BLaER1 treated with 17β-estradiol and CSF1 and Interleukin-3, amounts not matched to agents 10 nM and 100 nM (cell line): ENCODE measurements around the gene AMN.

Experiments used
- H3K27ac ChIP-seq, 11 experiments: shearing (Covaris generic); formaldehyde crosslinking; 2 replicates each; pipeline ENCODE4 v1.8.1; 2022
- H3K27me3 ChIP-seq, 11 experiments: shearing (Covaris generic); formaldehyde crosslinking; 2 replicates each; pipeline ENCODE4 v1.8.1; 2022
- H3K36me3 ChIP-seq, 11 experiments: shearing (Covaris generic); formaldehyde crosslinking; 2 replicates each; pipeline ENCODE4 v1.8.1; 2022
- H3K4me1 ChIP-seq, 10 experiments: shearing (Covaris generic); formaldehyde crosslinking; 2 replicates each; pipeline ENCODE4 v1.8.1; 2022
- H3K4me2 ChIP-seq, 11 experiments: shearing (Covaris generic); formaldehyde crosslinking; 2 replicates each; pipeline ENCODE4 v1.8.1; 2022
- H3K4me3 ChIP-seq, 10 experiments: shearing (Covaris generic); formaldehyde crosslinking; 2 replicates each; pipeline ENCODE4 v1.8.1; 2022
- H3K9ac ChIP-seq, 11 experiments: shearing (Covaris generic); formaldehyde crosslinking; 2 replicates each; pipeline ENCODE4 v1.8.1; 2022
- H3K9me3 ChIP-seq, 11 experiments: shearing (Covaris generic); formaldehyde crosslinking; replicated peaks in 1 of 11; 2 replicates each; pipeline ENCODE4 v1.8.1; 2022
- H4K20me1 ChIP-seq, 11 experiments: shearing (Covaris generic); formaldehyde crosslinking; 2 replicates each; pipeline ENCODE4 v1.8.1; 2022
- Cebpa-rat ChIP-seq, 11 experiments: shearing (Covaris generic); IDR thresholded peaks; 2 replicates each; pipeline ENCODE4 v1.8.1; 2022

Gene AMN

DNA sequence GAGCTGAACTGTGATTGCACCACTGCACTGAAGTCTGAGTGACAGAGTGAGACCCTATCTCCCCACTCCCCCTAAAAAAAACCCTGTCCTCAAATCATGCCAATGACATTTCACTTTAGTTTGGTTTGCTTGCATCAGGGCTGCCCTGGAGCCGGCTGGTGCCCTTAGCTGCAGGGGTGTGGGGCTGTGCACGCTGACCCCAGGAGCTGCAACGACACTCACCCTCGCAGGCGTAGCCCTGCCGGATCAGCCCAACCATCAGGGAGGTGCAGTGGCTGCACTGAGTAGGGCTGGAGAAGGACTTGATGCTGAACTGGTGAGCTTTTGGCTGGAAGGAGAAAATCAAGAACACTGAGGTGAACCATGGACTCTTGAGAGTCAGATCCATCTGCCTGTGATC lies 29.8 kb downstream of the AMN start:
- Histone ChIP-seq H3K4me3 (no peak overlapping the region), H3K27me3 (no peaks in the 10 kb centered on the region), H3K4me2 (peak overlapping the region in 2 of 11 experiments; percentile 24 to 43; a peak in 2 of 22 replicates), H3K36me3 (peaks cover 0 to 69% (median 14%) of the 10 kb centered on the region in 11 experiments; a peak in 11 of 22 replicates), H3K9ac (no peak overlapping the region), H3K9me3 (no peaks in the 10 kb centered on the region), H3K27ac (no peak overlapping the region), H4K20me1 (peaks cover 0 to 18% (median 0%) of the 10 kb centered on the region in 11 experiments; a peak in 3 of 22 replicates), H3K4me1 (peaks cover 19 to 57% (median 28%) of the 10 kb centered on the region in 10 experiments)
- no peak for TF ChIP-seq Cebpa-rat (IDR thresholded peaks at IDR 0.05)

DNA sequence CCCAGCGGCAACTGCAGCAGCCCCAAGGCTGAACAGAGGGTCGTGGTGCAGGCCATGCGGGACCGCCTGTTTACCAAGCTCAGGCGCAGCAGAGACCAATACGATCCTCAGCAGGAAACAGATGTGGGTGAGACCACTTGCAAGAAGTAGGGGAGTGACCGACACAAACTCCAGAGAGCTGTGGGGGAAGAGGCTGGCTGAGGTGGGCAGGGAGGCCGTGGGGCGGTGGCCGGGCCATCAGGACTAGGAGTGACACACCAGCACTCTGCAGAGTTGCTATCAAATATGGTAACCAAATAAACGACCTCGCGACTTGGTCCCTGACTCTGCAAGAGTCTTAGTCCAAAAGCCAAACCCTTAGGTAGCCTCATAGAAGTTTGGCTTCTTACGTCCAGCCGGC lies 30.6 kb downstream of the AMN start:
- no peaks in the 10 kb centered on the region for H3K27me3 ChIP-seq
- H3K4me3 ChIP-seq = no peak overlapping the region
- peaks cover 0 to 75% (median 14%) of the 10 kb centered on the region in 11 experiments; a peak in 15 of 22 replicates for H3K36me3 ChIP-seq
- no peak overlapping the region for H3K9ac ChIP-seq
- no peaks in the 10 kb centered on the region for H3K9me3 ChIP-seq
- H3K27ac ChIP-seq = no peak overlapping the region
- peak overlapping the region in 5 of 11 experiments; percentile 12 to 43 (median 24); a peak in 9 of 22 replicates for H3K4me2 ChIP-seq
- TF ChIP-seq Cebpa-rat (IDR thresholded peaks at IDR 0.05) = no peak
- H3K4me1 ChIP-seq = peaks cover 19 to 57% (median 28%) of the 10 kb centered on the region in 10 experiments
- H4K20me1 ChIP-seq = peaks cover 0 to 18% (median 0%) of the 10 kb centered on the region in 11 experiments; a peak in 3 of 22 replicates

DNA sequence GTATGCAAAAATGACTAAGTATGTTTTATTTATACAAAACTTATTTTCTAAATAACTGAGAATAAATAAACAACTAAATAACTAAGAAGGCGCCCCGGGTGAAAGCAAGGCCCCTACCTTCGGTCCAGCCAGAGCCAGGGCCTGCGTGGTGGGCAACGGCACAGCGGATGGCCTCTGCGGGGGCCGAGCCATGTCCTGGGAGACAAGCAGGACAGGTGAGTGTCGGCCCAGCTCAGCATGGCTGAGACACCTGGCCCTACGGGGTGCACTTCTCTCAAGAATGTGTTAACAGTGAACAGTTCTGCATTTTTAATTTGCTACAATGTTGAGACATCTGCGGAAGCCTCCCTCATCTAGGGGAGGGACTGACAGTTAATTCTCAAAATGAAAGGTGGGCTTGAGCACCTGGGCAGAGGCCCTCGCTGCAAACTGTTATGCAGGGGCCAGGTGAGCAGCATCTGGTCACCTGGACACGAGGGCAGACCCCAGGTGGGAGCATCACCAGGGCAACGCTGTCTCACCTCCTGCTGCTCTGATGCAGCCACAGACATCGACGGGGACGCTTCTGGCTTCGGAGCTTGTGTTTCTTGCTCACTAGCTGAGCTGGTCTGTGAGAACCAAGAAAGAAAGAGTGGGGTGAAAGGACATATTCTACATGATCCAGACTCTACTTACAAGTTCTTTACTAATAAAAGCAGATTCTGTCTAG lies 31.8 kb downstream of the AMN start:
- Histone ChIP-seq H3K4me1 (peaks cover 12 to 50% (median 21%) of the 10 kb centered on the region in 10 experiments), H3K4me2 (no peak overlapping the region)

DNA sequence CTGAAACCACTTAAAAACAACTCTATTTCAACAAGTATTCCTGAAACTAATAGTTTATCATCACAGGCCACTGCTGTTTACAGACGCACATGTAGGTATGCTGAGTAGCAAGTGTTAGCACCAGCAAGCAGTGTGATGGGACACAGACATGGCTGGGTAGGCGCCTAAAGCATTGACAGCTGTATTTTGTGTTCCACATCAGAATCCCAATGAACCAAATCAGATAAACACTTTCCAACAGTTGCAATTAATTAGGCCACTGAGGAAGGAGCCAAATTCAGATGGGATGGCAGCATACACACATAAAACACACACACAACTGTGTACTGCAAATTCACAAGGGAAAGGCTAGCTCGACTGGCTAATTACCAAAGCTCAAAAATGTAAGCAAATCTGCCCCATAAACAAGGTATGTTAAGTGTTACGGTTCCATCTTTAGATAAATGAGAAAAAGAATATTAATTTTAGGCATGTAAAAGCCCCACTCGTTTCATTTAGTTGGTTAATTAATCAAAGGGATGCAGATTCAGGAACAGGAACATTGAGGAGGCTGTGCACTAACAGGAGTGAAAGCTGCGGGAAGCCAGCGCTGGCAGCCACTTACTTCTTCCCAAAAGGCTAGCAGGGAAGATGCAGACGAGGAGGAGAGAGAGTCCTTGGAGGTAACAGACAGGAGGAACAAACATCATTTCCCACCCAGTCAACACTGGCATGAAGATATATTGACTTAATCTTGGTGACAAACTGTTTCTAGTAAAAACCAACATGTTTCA lies 33.4 kb downstream of the AMN start:
- Histone ChIP-seq H3K27ac (no peak overlapping the region), H3K4me2 (peak overlapping the region in 1 of 11 experiments; percentile 5; a peak in 1 of 22 replicates), H3K9me3 (no peaks in the 10 kb centered on the region), H3K4me3 (no peak overlapping the region), H4K20me1 (0 out of 22 replicates have a peak, but pooled peaks cover 0 to 2% (median 0%) of the 10 kb centered on the region in 11 experiments), H3K27me3 (no peaks in the 10 kb centered on the region), H3K4me1 (peaks cover 0 to 44% (median 9%) of the 10 kb centered on the region in 10 experiments; a peak in 10 of 20 replicates), H3K36me3 (peaks cover 0 to 88% (median 17%) of the 10 kb centered on the region in 11 experiments; a peak in 14 of 22 replicates), H3K9ac (no peak overlapping the region)
- TF ChIP-seq Cebpa-rat (IDR thresholded peaks at IDR 0.05) = no peak

More for the DNA sequence above, 31.8 kb downstream of the AMN start:
- Histone ChIP-seq H3K36me3 (peaks cover 0 to 83% (median 17%) of the 10 kb centered on the region in 11 experiments; a peak in 15 of 22 replicates), H3K27ac (no peak overlapping the region), H3K9ac (no peak overlapping the region), H3K9me3 (no peaks in the 10 kb centered on the region), H3K4me3 (no peak overlapping the region), H3K27me3 (no peaks in the 10 kb centered on the region), H4K20me1 (peaks cover 0 to 11% (median 0%) of the 10 kb centered on the region in 11 experiments; a peak in 3 of 22 replicates)
- no peak for TF ChIP-seq Cebpa-rat (IDR thresholded peaks at IDR 0.05)

DNA sequence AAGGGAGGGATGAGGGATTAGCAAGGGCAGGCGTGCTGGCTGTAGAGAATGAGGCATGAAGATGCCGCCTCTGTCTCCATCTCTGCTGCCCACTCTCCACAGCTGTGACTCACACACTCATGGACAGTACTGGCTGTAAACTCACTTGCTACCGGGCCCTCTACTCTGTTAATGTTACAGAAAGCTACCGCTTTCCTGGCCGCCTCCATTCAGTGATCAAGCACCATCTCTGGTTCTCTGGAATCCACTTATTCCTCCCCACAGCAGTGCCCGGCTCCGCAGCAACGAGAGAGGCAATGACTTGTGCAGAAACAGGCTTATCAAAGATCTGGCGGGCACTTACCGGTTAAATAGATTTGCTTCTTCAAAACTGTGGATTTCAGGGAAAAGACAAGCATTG lies 34.8 kb downstream of the AMN start:
- Histone ChIP-seq H3K4me1 (peaks cover 0 to 31% (median 9%) of the 10 kb centered on the region in 10 experiments; a peak in 9 of 20 replicates), H3K4me3 (no peak overlapping the region), H3K4me2 (no peak overlapping the region), H3K9ac (no peak overlapping the region), H3K27me3 (no peaks in the 10 kb centered on the region), H3K9me3 (no peaks in the 10 kb centered on the region), H4K20me1 (no peaks in the 10 kb centered on the region), H3K27ac (no peak overlapping the region), H3K36me3 (peaks cover 1 to 89% (median 17%) of the 10 kb centered on the region in 11 experiments; a peak in 15 of 22 replicates)
- no peak for TF ChIP-seq Cebpa-rat (IDR thresholded peaks at IDR 0.05)

DNA sequence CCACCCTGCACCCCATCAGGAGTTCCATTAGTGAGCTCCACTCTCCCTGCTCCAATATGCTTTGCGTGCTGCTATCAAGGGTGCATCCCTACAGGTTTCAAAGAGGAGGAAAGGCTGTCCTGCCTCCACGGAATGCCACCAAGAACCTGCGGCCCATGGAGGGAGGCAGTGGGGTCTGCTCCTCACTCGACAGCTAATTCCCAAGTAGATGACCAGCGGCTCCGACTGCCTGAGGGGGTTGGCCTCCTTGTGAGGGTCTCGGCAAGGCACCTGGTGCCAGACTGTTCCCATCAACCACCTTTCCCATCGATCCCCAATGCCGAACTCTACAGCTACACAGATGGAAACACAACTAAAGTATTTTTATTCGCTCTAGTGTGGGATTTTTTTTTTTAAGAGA lies 36.0 kb downstream of the AMN start:
- Histone ChIP-seq H3K4me2 (no peak overlapping the region), H3K36me3 (peaks cover 8 to 87% (median 18%) of the 10 kb centered on the region in 11 experiments; a peak in 15 of 22 replicates), H3K4me1 (peaks cover 0 to 19% (median 2%) of the 10 kb centered on the region in 10 experiments; a peak in 6 of 20 replicates), H3K27me3 (no peaks in the 10 kb centered on the region), H3K27ac (no peak overlapping the region), H3K4me3 (no peak overlapping the region), H3K9me3 (no peaks in the 10 kb centered on the region), H4K20me1 (no peaks in the 10 kb centered on the region), H3K9ac (no peak overlapping the region)
- TF ChIP-seq Cebpa-rat (IDR thresholded peaks at IDR 0.05) = no peak

DNA sequence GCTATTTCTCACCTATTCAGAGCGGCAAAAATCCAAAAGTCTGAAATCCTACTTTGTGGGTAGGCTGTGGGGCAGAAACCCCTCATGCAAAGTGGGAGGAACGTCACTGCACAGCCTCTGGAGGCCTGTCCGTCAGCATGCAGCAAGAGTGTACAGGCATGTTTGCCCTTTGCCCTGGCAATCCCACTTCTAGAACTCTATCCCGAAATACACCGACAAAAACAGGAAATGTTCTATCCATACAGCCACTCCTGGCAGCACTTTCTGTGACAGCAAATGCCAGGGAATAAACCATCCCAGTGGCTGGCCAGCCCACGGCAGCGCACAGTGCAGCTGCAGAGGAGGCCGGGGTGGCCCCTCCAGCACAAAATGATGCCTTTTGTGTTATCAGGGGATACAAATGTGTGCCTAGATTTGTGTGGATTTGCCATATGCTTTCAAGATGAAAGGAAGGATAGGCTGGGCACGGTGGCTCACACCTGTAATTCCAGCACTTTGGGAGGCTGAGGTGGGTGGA lies 39.7 kb downstream of the AMN start:
- no peaks in the 10 kb centered on the region for H4K20me1 ChIP-seq
- H3K9me3 ChIP-seq = no peaks in the 10 kb centered on the region
- H3K9ac ChIP-seq = no peak overlapping the region
- peaks cover 0 to 10% (median 2%) of the 10 kb centered on the region in 10 experiments; a peak in 5 of 20 replicates for H3K4me1 ChIP-seq
- no peaks in the 10 kb centered on the region for H3K27me3 ChIP-seq
- H3K4me3 ChIP-seq = no peak overlapping the region
- peaks cover 14 to 94% (median 28%) of the 10 kb centered on the region in 11 experiments; a peak in 20 of 22 replicates for H3K36me3 ChIP-seq
- H3K4me2 ChIP-seq = no peak overlapping the region
- H3K27ac ChIP-seq = no peak overlapping the region
- TF ChIP-seq Cebpa-rat (IDR thresholded peaks at IDR 0.05) = no peak

DNA sequence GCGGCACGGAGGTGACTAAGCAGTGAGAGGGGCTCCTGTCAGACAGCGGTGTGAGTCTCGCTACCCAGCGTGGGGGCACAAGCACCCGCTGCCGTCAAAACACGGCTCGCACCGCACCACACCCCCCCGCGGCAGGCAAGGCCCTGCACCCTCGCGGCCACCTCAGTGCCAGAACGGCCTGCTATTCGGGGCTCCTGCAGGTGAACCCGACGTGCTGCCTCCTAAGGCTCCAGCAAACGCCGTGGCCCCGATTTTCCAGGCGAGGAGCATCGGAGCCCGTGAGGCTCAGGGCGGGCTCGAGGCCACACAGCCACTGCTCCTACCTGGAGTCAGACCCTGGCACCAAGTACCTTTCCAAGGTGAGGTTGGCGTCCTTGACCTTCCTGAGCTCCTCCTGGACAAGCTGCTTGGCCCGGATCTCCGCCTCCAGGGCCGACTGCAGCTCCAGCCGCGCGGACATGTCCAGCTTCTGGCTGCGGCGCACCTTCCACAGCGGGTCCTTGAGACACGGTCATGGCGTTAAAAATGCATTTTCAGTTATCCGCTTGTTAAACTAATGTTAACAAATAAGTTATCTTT lies 41.8 kb downstream of the AMN start:
- Histone ChIP-seq H3K9me3 (no peaks in the 10 kb centered on the region), H3K36me3 (peaks cover 14 to 97% (median 29%) of the 10 kb centered on the region in 11 experiments; a peak in 18 of 22 replicates), H3K9ac (no peak overlapping the region), H3K4me2 (no peak overlapping the region), H3K27me3 (no peaks in the 10 kb centered on the region), H3K4me1 (peaks cover 0 to 10% (median 2%) of the 10 kb centered on the region in 10 experiments; a peak in 7 of 20 replicates), H3K27ac (no peak overlapping the region), H4K20me1 (no peaks in the 10 kb centered on the region; a peak in 1 of 22 replicates), H3K4me3 (no peak overlapping the region)
- no peak for TF ChIP-seq Cebpa-rat (IDR thresholded peaks at IDR 0.05)
